CD4-positive, alpha-beta T cell (primary cell): ENCODE measurements around the gene LITAFD. TPM values are rescaled to one million over a fixed set of nuclear protein-coding genes. Genes with fewer than 3 reads are reported as not detected.

Experiments
- ATAC-seq: fragments of 200-7000 bp; cut with Tn5 transposase; one replicate; pipeline ENCODE4 v1.10.0; 2022; ENCODE audit warnings: mild to moderate bottlenecking; ENCODE audit not compliant: poor library complexity
- CTCF ChIA-PET: fragments of 350-600 bp; sonication (Branson Sonifier 250); formaldehyde crosslinking; loops from one replicate; lab custom pipeline; 2021; ENCODE audit warnings: antibody characterized with exemption, inconsistent platforms; lab: Charles Lee
- POLR2A ChIA-PET: fragments of 350-600 bp; sonication (Branson Sonifier 250); formaldehyde crosslinking; loops from one replicate; lab custom pipeline; 2021; ENCODE audit warnings: antibody characterized with exemption, inconsistent platforms; lab: Charles Lee
- DNase-seq, 14 experiments: peaks; one replicate each; pipeline ENCODE4 v3.0.0-alpha.2; 2013 to 2020; ENCODE audit warnings: mixed read lengths in 2 of 14
- H3K27ac ChIP-seq, 2 donors: one replicate each; pipeline versions ENCODE4 v1.5.1 to v1.7.0; 2013; ENCODE audit warnings: low read length in 2 of 2, low read depth in 1 of 2, mild to moderate bottlenecking in 1 of 2
- H3K27me3 ChIP-seq, 2 experiments: 1 replicate in 1 of 2; 2 replicates in 1 of 2; pipeline versions ENCODE4 v1.6.1 to v1.7.0; 2013; ENCODE audit warnings: low read length in 2 of 2, control low read depth in 1 of 2, mild to moderate bottlenecking in 1 of 2, moderate library complexity in 1 of 2; ENCODE audit not compliant: insufficient read depth in 2 of 2, control insufficient read depth in 1 of 2
- H3K36me3 ChIP-seq: one replicate; pipeline ENCODE4 v1.6.1; 2013; ENCODE audit warnings: low read length, control low read depth; ENCODE audit not compliant: insufficient read depth
- H3K4me1 ChIP-seq: one replicate; pipeline ENCODE4 v1.6.1; 2013; ENCODE audit warnings: low read length, control low read depth; ENCODE audit not compliant: insufficient read depth
- H3K4me3 ChIP-seq: one replicate; pipeline ENCODE4 v1.5.1; 2013; ENCODE audit warnings: mild to moderate bottlenecking, low read length, moderate library complexity
- H3K9me3 ChIP-seq, 2 experiments: 1 replicate in 1 of 2; 2 replicates in 1 of 2; pipeline versions ENCODE4 v1.6.1 to v1.7.0; 2013; ENCODE audit warnings: low read length in 2 of 2, mild to moderate bottlenecking in 2 of 2, control low read depth in 1 of 2, moderate library complexity in 1 of 2; ENCODE audit not compliant: control insufficient read depth in 1 of 2, insufficient read depth in 1 of 2
- H3K27ac Mint-ChIP-seq: one replicate; pipeline ENCODE4 v1.8.0; 2020; ENCODE audit warnings: mixed read lengths
- H3K27me3 Mint-ChIP-seq: one replicate; pipeline ENCODE4 v1.8.0; 2021; ENCODE audit warnings: mixed read lengths
- H3K36me3 Mint-ChIP-seq: one replicate; pipeline ENCODE4 v1.8.0; 2021; ENCODE audit warnings: low read depth, mixed read lengths
- H3K4me1 Mint-ChIP-seq: one replicate; pipeline ENCODE4 v1.8.0; 2021; ENCODE audit warnings: low read depth, mixed read lengths
- H3K4me3 Mint-ChIP-seq: one replicate; pipeline ENCODE4 v1.8.0; 2020; ENCODE audit warnings: mild to moderate bottlenecking, mixed read lengths
- H3K9me3 Mint-ChIP-seq: one replicate; pipeline ENCODE4 v1.8.0; 2020; ENCODE audit warnings: mixed read lengths
- intact Hi-C, 2 experiments: fragments of 100-400 bp; cut with DNase I in 1 of 2; cut with micrococcal nuclease in 1 of 2; formaldehyde crosslinking; loops; one replicate each; pipeline versions ENCODE4 v1.15.1 to v1.9.0; 2023 to 2025; cut with DNase I, micrococcal nuclease
- total RNA-seq, 174 experiments: library from RNA in 2 of 174; stranded (reverse) in 2 of 174; gene quantifications; one replicate each; pipeline ENCODE4 v1.2.3 and lab custom pipeline; 2021 to 2026
- TF ChIP-seq, protein P1 (sequence below): fragments of 200-600 bp; IDR thresholded peaks from one replicate; pipeline ENCODE4 v1.8.0; 2022; ENCODE audit warnings: antibody characterized with exemption, mild to moderate bottlenecking

The LITAFD gene
- total RNA-seq, 2 experiments from 2014 or later: 0.60 TPM; not detected in 1

DNA sequence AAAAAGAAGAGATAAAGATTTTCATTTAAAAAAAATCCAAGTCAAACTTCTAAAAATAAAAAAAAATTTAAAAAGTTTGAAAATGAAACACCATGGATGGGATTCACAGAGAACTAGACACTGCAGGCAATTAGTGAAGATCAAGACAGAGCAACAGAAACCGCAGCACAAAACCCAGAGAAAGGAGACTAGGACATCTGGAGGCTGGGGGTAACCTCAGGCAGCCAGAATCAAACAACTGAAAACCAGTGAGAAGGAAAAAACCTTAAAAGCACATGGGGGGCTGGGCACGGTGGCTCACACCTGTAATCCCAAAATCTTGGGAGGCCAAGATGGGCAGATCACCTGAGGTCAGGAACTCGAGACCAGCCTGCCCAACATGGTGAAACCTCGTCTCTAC is 30.6 kb downstream of the LITAFD start:
- H3K36me3 Mint-ChIP-seq: peaks cover 98% of the 10 kb centered on the region

GRCh38 chr16:8914098-8914497 is 31.9 kb downstream of the LITAFD start:
- ATAC-seq (no peak), DNase-seq (no peak)
- CTCF ChIA-PET: interaction anchor here (2.2 to 2.9 kb wide), 2 partner anchors 22 to 95 kb away, joined by 5 to 9 read pairs; no protein-coding TSS in a partner anchor
- H3K36me3 ChIP-seq: peaks cover 95% of the 10 kb centered on the region
- peaks cover 13% of the 10 kb centered on the region for H3K4me1 ChIP-seq
- H3K4me3 Mint-ChIP-seq: no peak overlapping the region
- no peak overlapping the region for H3K4me3 ChIP-seq
- no peaks in the 10 kb centered on the region for H3K9me3 ChIP-seq
- POLR2A ChIA-PET: no interaction called here
- intact Hi-C loops: no loop called here
- no peak overlapping the region for H3K27ac Mint-ChIP-seq
- no peak overlapping the region for H3K27ac ChIP-seq
- H3K27me3 Mint-ChIP-seq: no peaks in the 10 kb centered on the region
- peaks cover 23% of the 10 kb centered on the region for H3K4me1 Mint-ChIP-seq
- peaks cover 98% of the 10 kb centered on the region for H3K36me3 Mint-ChIP-seq
- TF ChIP-seq, protein P1, sequence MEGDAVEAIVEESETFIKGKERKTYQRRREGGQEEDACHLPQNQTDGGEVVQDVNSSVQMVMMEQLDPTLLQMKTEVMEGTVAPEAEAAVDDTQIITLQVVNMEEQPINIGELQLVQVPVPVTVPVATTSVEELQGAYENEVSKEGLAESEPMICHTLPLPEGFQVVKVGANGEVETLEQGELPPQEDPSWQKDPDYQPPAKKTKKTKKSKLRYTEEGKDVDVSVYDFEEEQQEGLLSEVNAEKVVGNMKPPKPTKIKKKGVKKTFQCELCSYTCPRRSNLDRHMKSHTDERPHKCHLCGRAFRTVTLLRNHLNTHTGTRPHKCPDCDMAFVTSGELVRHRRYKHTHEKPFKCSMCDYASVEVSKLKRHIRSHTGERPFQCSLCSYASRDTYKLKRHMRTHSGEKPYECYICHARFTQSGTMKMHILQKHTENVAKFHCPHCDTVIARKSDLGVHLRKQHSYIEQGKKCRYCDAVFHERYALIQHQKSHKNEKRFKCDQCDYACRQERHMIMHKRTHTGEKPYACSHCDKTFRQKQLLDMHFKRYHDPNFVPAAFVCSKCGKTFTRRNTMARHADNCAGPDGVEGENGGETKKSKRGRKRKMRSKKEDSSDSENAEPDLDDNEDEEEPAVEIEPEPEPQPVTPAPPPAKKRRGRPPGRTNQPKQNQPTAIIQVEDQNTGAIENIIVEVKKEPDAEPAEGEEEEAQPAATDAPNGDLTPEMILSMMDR: no peak
- H3K27me3 ChIP-seq: no peaks in the 10 kb centered on the region
- no peaks in the 10 kb centered on the region for H3K9me3 Mint-ChIP-seq

More for the DNA sequence above, 30.6 kb downstream of the LITAFD start:
- Histone ChIP-seq H3K4me1 (peaks cover 16% of the 10 kb centered on the region), H3K4me3 (no peak overlapping the region), H3K27me3 (no peaks in the 10 kb centered on the region), H3K27ac (no peak overlapping the region), H3K9me3 (no peaks in the 10 kb centered on the region), H3K36me3 (peaks cover 96% of the 10 kb centered on the region)
- ATAC-seq (no peak), DNase-seq (no peak)
- CTCF ChIA-PET: no interaction called here
- peaks cover 27% of the 10 kb centered on the region for H3K4me1 Mint-ChIP-seq
- H3K27ac Mint-ChIP-seq: peak overlapping the region; percentile 29
- POLR2A ChIA-PET: no interaction called here
- H3K9me3 Mint-ChIP-seq: no peaks in the 10 kb centered on the region
- intact Hi-C loops: loop anchor here in 1 of 2 experiments (2.0 kb wide), 1 partner anchor 16 kb away; no protein-coding TSS in a partner anchor
- no peaks in the 10 kb centered on the region for H3K27me3 Mint-ChIP-seq
- no peak overlapping the region for H3K4me3 Mint-ChIP-seq
- TF ChIP-seq, protein P1: no peak

DNA sequence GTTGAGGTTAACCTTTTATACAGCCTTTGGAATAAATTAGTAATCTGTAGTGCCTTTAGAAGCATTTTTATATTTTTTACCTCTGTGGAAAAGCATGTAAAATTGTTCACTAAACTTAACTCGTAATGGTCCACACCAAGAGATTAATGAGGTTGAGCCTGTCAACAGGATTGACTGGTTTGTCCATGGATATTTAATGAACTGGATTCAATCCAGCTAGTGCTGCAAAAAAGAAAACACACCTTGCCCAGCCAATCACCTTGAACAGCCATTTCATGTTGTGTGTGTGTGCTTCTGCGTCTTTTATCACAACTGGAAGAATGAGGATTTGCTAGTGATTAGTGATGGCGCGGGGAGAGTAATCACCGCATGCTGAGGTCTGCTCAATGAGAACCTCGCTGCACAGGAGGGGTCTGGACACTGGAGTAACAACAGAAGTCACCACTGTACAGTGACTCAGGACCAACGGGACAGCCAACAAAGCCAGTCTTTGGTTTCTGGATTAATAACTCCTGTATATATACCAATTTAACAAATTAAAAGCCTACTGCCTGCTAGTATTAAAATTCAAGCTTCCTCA is 33.7 kb downstream of the LITAFD start:
- Mint-ChIP-seq H3K9me3 (no peaks in the 10 kb centered on the region), H3K4me1 (peaks cover 29% of the 10 kb centered on the region), H3K27ac (no peak overlapping the region), H3K27me3 (no peaks in the 10 kb centered on the region), H3K4me3 (no peak overlapping the region), H3K36me3 (peaks cover 99% of the 10 kb centered on the region)
- intact Hi-C loops: loop anchor here in 1 of 2 experiments (5.0 kb wide), 1 partner anchor 46 kb away; the partner anchor contains the start of gene USP7
- TF ChIP-seq, protein P1: no peak
- Histone ChIP-seq H3K27ac (no peak overlapping the region), H3K4me1 (peaks cover 17% of the 10 kb centered on the region), H3K27me3 (no peaks in the 10 kb centered on the region), H3K4me3 (no peak overlapping the region), H3K36me3 (peaks cover 94% of the 10 kb centered on the region), H3K9me3 (no peaks in the 10 kb centered on the region)
- DNase-seq: no peak
- CTCF ChIA-PET: interaction anchor here (1.0 to 2.9 kb wide), 2 partner anchors 21 to 35 kb away, joined by 3 to 9 read pairs; no protein-coding TSS in a partner anchor
- ATAC-seq: no peak
- POLR2A ChIA-PET: no interaction called here
